WERI-Rb-1 (cell line): Measurements from ENCODE around the gene LIN52.

Source experiments
- DNase-seq: peaks from one replicate; pipeline ENCODE4 v3.0.0-alpha.2; 2020
- H3K27ac ChIP-seq: fragments of 250-450 bp; sonication (Bioruptor Pico); 2 replicates; pipeline ENCODE4 v1.5.1; 2020; ENCODE audit warnings: mild to moderate bottlenecking, moderate library complexity
- H3K27me3 ChIP-seq: fragments of 250-450 bp; sonication (Bioruptor Pico); 2 replicates; pipeline ENCODE4 v1.5.1; 2021; ENCODE audit warnings: mild to moderate bottlenecking, low read depth, moderate library complexity; ENCODE audit not compliant: insufficient read depth, severe bottlenecking
- H3K36me3 ChIP-seq: fragments of 250-450 bp; sonication (Bioruptor Pico); 2 replicates; pipeline ENCODE4 v1.5.1; 2020; ENCODE audit warnings: mild to moderate bottlenecking, moderate library complexity
- H3K4me3 ChIP-seq: 2 replicates; pipeline ENCODE4 v1.5.1; 2011; ENCODE audit warnings: low read depth, mild to moderate bottlenecking, control low read depth, low read length
- H3K9me3 ChIP-seq: fragments of 250-450 bp; sonication (Bioruptor Pico); 2 replicates; pipeline ENCODE4 v1.5.1; 2021; ENCODE audit warnings: mild to moderate bottlenecking, moderate library complexity; ENCODE audit not compliant: severe bottlenecking
- CTCF ChIP-seq: IDR thresholded peaks from 2 replicates; pipeline ENCODE4 v1.5.1; 2011; ENCODE audit warnings: low read depth, mild to moderate bottlenecking, control low read depth, inconsistent platforms, low read length

LIN52 gene

GRCh38 chr14:74231784-74232183, 147.0 kb downstream of the LIN52 start:
- Histone ChIP-seq H3K9me3 (peaks cover 4% of the 10 kb centered on the region), H3K4me3 (no peak overlapping the region), H3K27ac (no peak overlapping the region), H3K36me3 (no peaks in the 10 kb centered on the region), H3K27me3 (no peaks in the 10 kb centered on the region)
- TF ChIP-seq CTCF, result no peak
- no peak for DNase-seq

- Histone ChIP-seq H3K9me3 (peaks cover 4% of the 10 kb centered on the region), H3K4me3 (no peak overlapping the region), H3K27ac (no peak overlapping the region), H3K27me3 (peaks cover 3% of the 10 kb centered on the region), H3K36me3 (no peaks in the 10 kb centered on the region)
- DNase-seq, result no peak
- no peak for TF ChIP-seq CTCF
Measured at GRCh38 chr14:74235017-74235416, 150.3 kb downstream of the LIN52 start.

DNA sequence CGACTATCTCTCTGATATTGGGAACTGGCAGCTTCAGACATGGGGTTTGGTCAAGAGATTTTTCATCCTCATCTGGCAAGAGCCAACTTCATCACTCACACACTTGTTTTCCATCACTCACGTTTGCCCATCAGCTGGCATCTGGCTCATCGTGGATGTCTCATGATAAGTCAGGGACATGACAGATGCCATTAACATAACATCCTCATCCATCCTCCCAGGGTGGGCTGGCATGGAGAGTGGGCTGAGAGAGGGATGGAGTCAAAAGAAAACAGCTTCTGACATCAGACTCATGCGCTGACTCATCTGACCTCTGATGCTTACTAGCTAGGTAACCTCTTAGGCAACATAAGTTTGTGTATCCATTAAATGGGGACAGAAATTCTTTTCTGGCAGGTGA, 152.7 kb downstream of the LIN52 start:
- H3K27me3 ChIP-seq, result peaks cover 27% of the 10 kb centered on the region
- DNase-seq, result no peak

DNA sequence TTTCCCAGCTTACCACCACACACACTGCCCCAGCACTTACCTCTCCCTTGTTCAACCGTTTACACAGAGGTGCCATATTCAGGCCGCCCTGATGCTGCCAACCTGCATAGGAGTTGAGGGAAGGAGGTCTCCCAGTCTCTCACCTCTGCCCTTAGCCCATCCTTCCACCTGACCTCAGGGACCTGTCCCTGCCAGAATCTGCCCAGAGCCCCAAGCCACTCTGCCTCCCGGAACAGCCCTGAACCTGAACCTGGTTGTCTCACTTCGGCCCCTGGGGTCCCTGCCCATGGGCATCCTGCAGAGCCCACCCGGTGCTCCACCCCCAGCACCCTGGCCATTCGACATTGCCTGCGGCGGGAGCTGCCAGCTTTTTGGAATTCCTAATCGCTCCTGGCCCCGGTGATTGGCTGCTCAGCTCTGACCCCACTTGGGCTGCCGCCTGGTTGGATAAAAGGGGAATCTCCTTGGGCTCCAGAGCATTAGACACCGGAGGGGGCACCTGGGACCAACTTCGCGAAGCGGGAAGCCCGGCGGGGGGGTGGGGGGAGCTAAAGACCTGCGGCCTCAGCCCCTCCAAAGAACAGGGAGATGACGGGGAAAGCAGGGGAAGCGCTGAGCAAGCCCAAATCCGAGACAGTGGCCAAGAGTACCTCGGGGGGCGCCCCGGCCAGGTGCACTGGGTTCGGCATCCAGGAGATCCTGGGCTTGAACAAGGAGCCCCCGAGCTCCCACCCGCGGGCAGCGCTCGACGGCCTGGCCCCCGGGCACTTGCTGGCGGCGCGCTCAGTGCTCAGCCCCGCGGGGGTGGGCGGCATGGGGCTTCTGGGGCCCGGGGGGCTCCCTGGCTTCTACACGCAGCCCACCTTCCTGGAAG, 154.5 kb downstream of the LIN52 start, which contains the start of gene VSX2:
Gene VSX2 (plus strand): TSS at position 476 of the 874 bp plus-strand sequence. CDS start 113 bp downstream, at position 589.
- no peaks in the 10 kb centered on the region for H3K36me3 ChIP-seq
- peaks cover 3% of the 10 kb centered on the region for H3K9me3 ChIP-seq
- H3K4me3 ChIP-seq, result no peak within 1 kb of the TSS
- no peak for TF ChIP-seq CTCF
- H3K27ac ChIP-seq, result no peak within 1 kb of the TSS
- no peak for DNase-seq
- H3K27me3 ChIP-seq, result peaks cover 27% of the 10 kb centered on the region

More for the DNA sequence above, 152.7 kb downstream of the LIN52 start:
- H3K36me3 ChIP-seq, result no peaks in the 10 kb centered on the region
- TF ChIP-seq CTCF, result no peak
- H3K27ac ChIP-seq, result no peak overlapping the region
- no peak overlapping the region for H3K4me3 ChIP-seq
- H3K9me3 ChIP-seq, result peaks cover 3% of the 10 kb centered on the region

- Histone ChIP-seq H3K27ac (no peak overlapping the region), H3K4me3 (peak overlapping the region; percentile 36), H3K9me3 (peaks cover 3% of the 10 kb centered on the region), H3K36me3 (no peaks in the 10 kb centered on the region), H3K27me3 (peaks cover 27% of the 10 kb centered on the region)
- no peak for TF ChIP-seq CTCF
- no peak for DNase-seq
Measured at GRCh38 chr14:74239848-74240793, 155.4 kb downstream of the LIN52 start.
